ENCODE data around the gene PXDN. TPM values are rescaled to one million over a fixed set of nuclear protein-coding genes. Genes with fewer than 3 reads are reported as not detected.
A peak's percentile ranks its signal among the peaks of the same experiment; 100 is the strongest.

The PXDN gene
- total and polyA plus RNA-seq, 2 of the 4 experiments (the other 2 are of a cell fraction): 153 to 332 TPM

- Histone ChIP-seq H3K14ac (replicated peaks; ENCODE audit: low read depth, low read length) (no peak overlapping the region; the same call in 1 of the 2 replicates), H3K79me1 (ENCODE audit: low read depth in 1 of 2, low read length in 2 of 2) (peaks cover 12 to 86% of the 10 kb centered on the region in 2 experiments), H3K4me3 (ENCODE audit: insufficient read depth, low read depth, low read length) (no peak overlapping the region), H4K8ac (ENCODE audit: low read depth in 2 of 2, low read length in 2 of 2) (no peak overlapping the region), H4K91ac (ENCODE audit: insufficient read depth, low read depth, low read length) (no peak overlapping the region), H2BK15ac (ENCODE audit: low read depth, low read length) (no peak overlapping the region), H4K5ac (ENCODE audit: low read depth, low read length) (no peak overlapping the region), H3K9ac (ENCODE audit: low read depth, low read length) (no peak overlapping the region), H3K4ac (ENCODE audit: low read depth, low read length) (no peak overlapping the region), H2BK20ac (ENCODE audit: low read depth, low read length) (no peak overlapping the region), H2BK120ac (ENCODE audit: low read depth, low read length) (no peak overlapping the region), H4K20me1 (ENCODE audit: insufficient read depth, low read length) (peaks cover 20% of the 10 kb centered on the region), H3K27ac (ENCODE audit: insufficient read depth, low read length) (no peak overlapping the region), H3K36me3 (ENCODE audit: control insufficient read depth, insufficient read depth, low read length) (peaks cover 79% of the 10 kb centered on the region), H2AK5ac (ENCODE audit: low read depth, low read length) (no peak overlapping the region), H3K23ac (ENCODE audit: low read depth, low read length) (no peak overlapping the region), H3K27me3 (ENCODE audit: control insufficient read depth, insufficient read depth, low read length) (no peaks in the 10 kb centered on the region), H3K9me3 (ENCODE audit: control insufficient read depth, insufficient read depth, low read length) (no peaks in the 10 kb centered on the region), H2AK9ac (replicated peaks; ENCODE audit: low read depth, low read length, poor library complexity) (peak overlapping the region; percentile 9), H3K4me1 (ENCODE audit: control insufficient read depth, insufficient read depth, low read length) (peaks cover 12% of the 10 kb centered on the region), H2BK5ac (ENCODE audit: low read depth, low read length, poor library complexity, severe bottlenecking) (no peak overlapping the region), H3K18ac (ENCODE audit: low read depth, low read length) (no peak overlapping the region), H3K56ac (ENCODE audit: extremely low read depth, insufficient read depth, low read length) (no peak overlapping the region), H3K9me1 (ENCODE audit: insufficient read depth, low read length) (peaks cover 16% of the 10 kb centered on the region), H3K4me2 (ENCODE audit: low read depth, low read length) (no peak overlapping the region), H2AFZ (replicated peaks; ENCODE audit: low read length, poor library complexity) (peak overlapping the region; percentile 49)
- no peak for TF ChIP-seq RFX5 (IDR thresholded peaks at IDR 0.05; ENCODE audit: low read depth, low read length)
- no peak for TF ChIP-seq CEBPB (IDR thresholded peaks at IDR 0.05; ENCODE audit: low read depth, low read length)
- TF ChIP-seq CTCF (conservative IDR thresholded peaks at IDR 0.05; ENCODE audit: low read depth, low read length): no peak
- TF ChIP-seq BHLHE40 (IDR thresholded peaks at IDR 0.05; ENCODE audit: low read depth, low read length): no peak
- no peak for TF ChIP-seq NFE2L2 (IDR thresholded peaks at IDR 0.05; ENCODE audit: low read depth, low read length)
- no peak for TF ChIP-seq MXI1 (IDR thresholded peaks at IDR 0.05; ENCODE audit: borderline replicate concordance, low read depth, low read length)
- no peak for TF ChIP-seq POLR2A (IDR thresholded peaks at IDR 0.05; ENCODE audit: low read depth, low read length)
- TF ChIP-seq SMC3 (IDR thresholded peaks at IDR 0.05; ENCODE audit: low read depth, low read length): no peak
- TF ChIP-seq MAZ (IDR thresholded peaks at IDR 0.05; ENCODE audit: borderline replicate concordance, low read depth, low read length): no peak
- TF ChIP-seq FOS (IDR thresholded peaks at IDR 0.05; ENCODE audit: low read depth, low read length): no peak
- no peak for TF ChIP-seq CHD1 (IDR thresholded peaks at IDR 0.05; ENCODE audit: low read depth, low read length)
- no peak for TF ChIP-seq MAFK (IDR thresholded peaks at IDR 0.05; ENCODE audit: low read depth, low read length)
- TF ChIP-seq RCOR1 (IDR thresholded peaks at IDR 0.05; ENCODE audit: insufficient replicate concordance, low read length): no peak
- no peak for TF ChIP-seq RAD21 (IDR thresholded peaks at IDR 0.05; ENCODE audit: low read length)
- TF ChIP-seq USF2 (IDR thresholded peaks at IDR 0.05; ENCODE audit: low read depth, low read length): no peak
- dilution Hi-C loops (cut with HindIII; ENCODE audit: low sequenced_read_pairs, unreplicated experiment) (no loop called here), in situ Hi-C loops (cut with MboI; ENCODE audit: low sequenced_read_pairs) (no loop called here), intact Hi-C loops (cut with micrococcal nuclease) (no loop called here)
- 83% methylated on average over 6 of the region's 13 CpGs; no CpG with 5 or more reads in 1 of the 2 experiments for WGBS, 2 experiments (ENCODE audit: extremely low coverage in 2 of 2, insufficient read length in 1 of 2)
- CTCF ChIA-PET: interaction anchor here (1.0 kb wide), 1 partner anchor 114 kb away, joined by 3 read pairs; no protein-coding TSS in a partner anchor
- POLR2A ChIA-PET (ENCODE audit: unreplicated experiment): no interaction called here
- ATAC-seq (ENCODE audit: low read depth) (no peak), DNase-seq (no peak)
- no TSS peak for BruUV-seq (replicated peaks)
These were observed 107.4 kb downstream of the PXDN start for GRCh38 chr2:1636791-1637415.
